Femur (tissue), 1 donor: ENCODE results near the gene TRIM5.

Experiments used
- DNase-seq: peaks from one replicate; pipeline ENCODE4 v3.0.0-alpha.2; 2017

TRIM5 gene

GRCh38 chr11:5621580-5621979 lies 63.3 kb downstream of the TRIM5 start:
- DNase-seq = no peak

DNA sequence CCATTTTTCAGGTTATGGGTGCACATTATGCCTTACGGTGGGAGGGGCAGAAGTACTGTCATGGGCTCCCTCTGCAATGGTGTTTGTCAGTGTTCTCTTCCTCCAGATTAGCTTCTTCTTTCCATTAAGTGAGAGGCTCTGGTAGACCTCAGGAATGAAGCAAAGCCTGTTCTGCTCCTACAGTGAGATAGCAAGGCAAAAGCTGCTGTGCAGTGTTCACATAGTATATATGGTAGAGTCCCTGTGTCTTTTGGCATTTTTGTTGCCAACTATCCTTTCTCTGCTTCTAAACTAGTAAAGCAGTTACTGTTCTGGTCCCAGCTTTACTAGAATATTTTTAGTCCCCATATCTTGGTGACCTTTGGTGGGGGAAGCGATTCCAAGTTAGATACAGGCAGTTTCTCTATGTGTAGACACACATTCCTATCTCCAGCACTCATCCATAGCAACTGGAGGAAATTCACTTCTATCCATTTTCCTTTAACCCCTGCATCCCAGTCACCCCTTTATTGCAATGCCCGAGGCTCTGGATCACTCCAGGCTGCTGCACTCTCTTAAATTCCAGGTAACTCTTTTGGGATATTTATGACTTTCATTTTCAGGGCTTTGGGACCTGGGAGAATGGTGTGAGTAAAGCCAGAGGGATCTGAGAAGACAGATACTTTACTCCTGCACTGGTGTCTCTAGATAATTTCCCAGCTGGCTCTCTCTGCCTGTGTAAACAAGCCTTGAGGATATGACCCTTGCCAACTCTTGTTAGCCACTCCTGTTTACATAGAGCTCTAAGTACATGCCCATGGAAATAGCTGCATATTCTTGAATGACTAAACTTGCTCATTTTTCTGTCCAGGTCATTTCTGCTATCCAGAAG lies 64.0 kb downstream of the TRIM5 start:
- DNase-seq = no peak

GRCh38 chr11:5618807-5619206 lies 66.1 kb downstream of the TRIM5 start:
- DNase-seq = no peak
